Measurements from ENCODE around the gene ATP5PO. TPM values are rescaled to one million over a fixed set of nuclear protein-coding genes. Genes with fewer than 3 reads are reported as not detected.
"Not testable (repeated sequence)": the region's sequence is repeated elsewhere in the genome, so short reads cannot be mapped to it uniquely, and the experiment has no call there.

ATP5PO gene
- polyA plus RNA-seq, 1 of the 3 experiments (the other 2 are of a cell fraction): 148 TPM

GRCh38 chr21:33864150-33864549 is 51.5 kb downstream of the ATP5PO start:
- WGBS (ENCODE audit: low lambda C conversion rate): 50% methylated on average over 1 of the region's 1 CpG
- POLR2A ChIA-PET: no interaction called here
- H3K4me1 ChIP-seq (ENCODE audit: control insufficient read depth in 1 of 2, insufficient read depth in 2 of 2, low read depth in 1 of 2, low read length in 1 of 2): no peaks in the 10 kb centered on the region

GRCh38 chr21:33863191-33863590 is 52.4 kb downstream of the ATP5PO start:
- H3K27ac ChIP-seq (ENCODE audit: low read depth in 2 of 2, low read length in 1 of 2); H3K9ac ChIP-seq; H3K4me1 ChIP-seq (ENCODE audit: control insufficient read depth in 1 of 2, insufficient read depth in 2 of 2, low read depth in 1 of 2, low read length in 1 of 2); H3K36me3 ChIP-seq (replicated peaks in 1 of 2; ENCODE audit: control insufficient read depth in 1 of 2, insufficient read depth in 2 of 2, low read length in 1 of 2); H3K4me2 ChIP-seq; H3K79me2 ChIP-seq (ENCODE audit: insufficient read depth); H3K4me3 ChIP-seq (ENCODE audit: low read depth in 2 of 2, low read length in 1 of 2); H2AFZ ChIP-seq (ENCODE audit: low read depth); POLR2A ChIA-PET; H3K27me3 ChIP-seq (ENCODE audit: insufficient read depth); DNase-seq; H4K20me1 ChIP-seq (ENCODE audit: insufficient read depth); H3K9me2 ChIP-seq; H3K9me3 ChIP-seq; H3F3A ChIP-seq (replicated peaks; ENCODE audit: insufficient read depth); CTCF ChIA-PET: not testable (repeated sequence)
- WGBS (ENCODE audit: low lambda C conversion rate): 81% methylated on average over 8 of the region's 8 CpGs

More at GRCh38 chr21:33864150-33864549, 51.5 kb downstream of the ATP5PO start:
- Histone ChIP-seq H2AFZ (ENCODE audit: low read depth) (no peak overlapping the region), H3K27ac (ENCODE audit: low read depth in 2 of 2, low read length in 1 of 2) (no peak overlapping the region), H3K4me2 (no peak overlapping the region), H3K36me3 (replicated peaks in 1 of 2; ENCODE audit: control insufficient read depth in 1 of 2, insufficient read depth in 2 of 2, low read length in 1 of 2) (no peaks in the 10 kb centered on the region), H3K79me2 (ENCODE audit: insufficient read depth) (no peaks in the 10 kb centered on the region), H3F3A (replicated peaks; ENCODE audit: insufficient read depth) (no peaks in the 10 kb centered on the region), H4K20me1 (ENCODE audit: insufficient read depth) (no peaks in the 10 kb centered on the region), H3K27me3 (ENCODE audit: insufficient read depth) (no peaks in the 10 kb centered on the region), H3K9me2 (no peaks in the 10 kb centered on the region), H3K4me3 (ENCODE audit: low read depth in 2 of 2, low read length in 1 of 2) (no peak overlapping the region), H3K9ac (no peak overlapping the region), H3K9me3 (no peaks in the 10 kb centered on the region)
- TF ChIP-seq POLR2AphosphoS5 (IDR thresholded peaks at IDR 0.05; ENCODE audit: low read depth, low read length) (no peak), RFX5 (IDR thresholded peaks at IDR 0.05; ENCODE audit: low read length) (no peak)
- CTCF ChIA-PET: no interaction called here
- no peak for DNase-seq

- H3K4me2 ChIP-seq: no peak overlapping the region
- no peaks in the 10 kb centered on the region for H3K79me2 ChIP-seq (ENCODE audit: insufficient read depth)
- H3K9ac ChIP-seq: no peak overlapping the region
- H3K27ac ChIP-seq (ENCODE audit: low read depth in 2 of 2, low read length in 1 of 2): no peak overlapping the region
- no peak for TF ChIP-seq NFIC (IDR thresholded peaks at IDR 0.05; ENCODE audit: borderline replicate concordance)
- no peak for TF ChIP-seq IRF3 (IDR thresholded peaks at IDR 0.05; ENCODE audit: low read depth, low read length)
- TF ChIP-seq SMC3 (IDR thresholded peaks at IDR 0.05; ENCODE audit: low read depth, low read length): no peak
- no peak for TF ChIP-seq CHD2 (IDR thresholded peaks at IDR 0.05; ENCODE audit: low read length, partially characterized antibody)
- CTCF ChIA-PET: no interaction called here
- H4K20me1 ChIP-seq (ENCODE audit: insufficient read depth): no peaks in the 10 kb centered on the region
- H2AFZ ChIP-seq (ENCODE audit: low read depth): no peak overlapping the region
- H3K27me3 ChIP-seq (ENCODE audit: insufficient read depth): no peaks in the 10 kb centered on the region
- H3K4me3 ChIP-seq (ENCODE audit: low read depth in 2 of 2, low read length in 1 of 2): no peak overlapping the region
- H3K36me3 ChIP-seq (replicated peaks in 1 of 2; ENCODE audit: control insufficient read depth in 1 of 2, insufficient read depth in 2 of 2, low read length in 1 of 2): no peaks in the 10 kb centered on the region
- no peaks in the 10 kb centered on the region for H3K9me3 ChIP-seq
- no peak for DNase-seq
- POLR2A ChIA-PET: no interaction called here
- H3K4me1 ChIP-seq (ENCODE audit: control insufficient read depth in 1 of 2, insufficient read depth in 2 of 2, low read depth in 1 of 2, low read length in 1 of 2): peaks cover 0 to 2% of the 10 kb centered on the region in 2 experiments; a peak in 1 of 4 replicates
- 93% methylated on average over 3 of the region's 3 CpGs for WGBS (ENCODE audit: low lambda C conversion rate)
- no peaks in the 10 kb centered on the region for H3K9me2 ChIP-seq
- H3F3A ChIP-seq (replicated peaks; ENCODE audit: insufficient read depth): no peaks in the 10 kb centered on the region
These were observed 54.5 kb downstream of the ATP5PO start for GRCh38 chr21:33861125-33861524.

Measured in SK-N-SH (cell line).